HEK293 (cell line): ENCODE measurements around the gene CCDC12.

ENCODE experiments used
- OSR2 ChIP-seq: fragments of 450-650 bp; formaldehyde crosslinking; IDR thresholded peaks from 2 replicates; pipeline ENCODE4 v1.5.1; 2016; ENCODE audit warnings: missing biosample characterization, missing genetic modification characterization
- ZNF175 ChIP-seq: fragments of 450-650 bp; formaldehyde crosslinking; IDR thresholded peaks from 2 replicates; pipeline ENCODE4 v1.5.1; 2016; ENCODE audit warnings: missing biosample characterization, missing genetic modification characterization
- ZNF324 ChIP-seq: fragments of 450-650 bp; formaldehyde crosslinking; IDR thresholded peaks from 2 replicates; pipeline ENCODE4 v1.5.1; 2016; ENCODE audit warnings: missing biosample characterization, missing genetic modification characterization
- ZNF416 ChIP-seq: fragments of 450-650 bp; formaldehyde crosslinking; IDR thresholded peaks from 2 replicates; pipeline ENCODE4 v1.5.1; 2016; ENCODE audit warnings: missing biosample characterization, missing genetic modification characterization

- TF ChIP-seq ZNF416 (tag by site-specific recombination) = no peak
- no peak for TF ChIP-seq ZNF324 (tag by site-specific recombination)
- TF ChIP-seq OSR2 (tag by site-specific recombination) = no peak
- TF ChIP-seq ZNF175 (tag by site-specific recombination) = no peak
These were observed 70.7 kb downstream of the CCDC12 start for GRCh38 chr3:46905661-46906451.
